ENCODE data around the gene CPA4.

The CPA4 gene

DNA sequence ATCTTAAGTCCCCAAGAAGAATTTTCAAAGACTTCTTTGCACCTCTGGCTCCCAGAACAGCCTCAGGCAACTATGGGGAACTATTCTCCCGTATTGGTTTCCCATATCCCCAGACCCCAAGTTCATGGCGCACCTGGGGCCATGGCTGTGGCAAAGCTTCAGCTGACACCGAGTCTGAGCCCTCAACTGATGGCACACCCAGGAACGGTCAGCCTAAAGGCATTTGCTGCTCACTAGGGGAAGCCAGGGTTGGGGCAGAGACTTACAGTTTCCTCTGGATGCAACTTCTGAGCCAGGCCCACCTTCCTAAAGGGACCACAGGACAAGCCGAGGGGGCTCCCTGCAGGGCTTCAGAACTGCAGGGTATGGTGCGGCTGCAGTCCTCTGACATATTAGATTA lies 73.6 kb downstream of the CPA4 start:
- Histone ChIP-seq H3K9ac (ENCODE audit: low read length) (no peak overlapping the region), H3K27ac (ENCODE audit: low read depth, low read length) (no peak overlapping the region), H3K27me3 (ENCODE audit: control insufficient read depth, insufficient read depth, low read length) (no peaks in the 10 kb centered on the region), H3K36me3 (ENCODE audit: control insufficient read depth, insufficient read depth, low read length) (no peaks in the 10 kb centered on the region), H3K4me3 (ENCODE audit: low read length) (no peak overlapping the region), H3K4me1 (ENCODE audit: control insufficient read depth, insufficient read depth, low read length) (peaks cover 13% of the 10 kb centered on the region)

DNA sequence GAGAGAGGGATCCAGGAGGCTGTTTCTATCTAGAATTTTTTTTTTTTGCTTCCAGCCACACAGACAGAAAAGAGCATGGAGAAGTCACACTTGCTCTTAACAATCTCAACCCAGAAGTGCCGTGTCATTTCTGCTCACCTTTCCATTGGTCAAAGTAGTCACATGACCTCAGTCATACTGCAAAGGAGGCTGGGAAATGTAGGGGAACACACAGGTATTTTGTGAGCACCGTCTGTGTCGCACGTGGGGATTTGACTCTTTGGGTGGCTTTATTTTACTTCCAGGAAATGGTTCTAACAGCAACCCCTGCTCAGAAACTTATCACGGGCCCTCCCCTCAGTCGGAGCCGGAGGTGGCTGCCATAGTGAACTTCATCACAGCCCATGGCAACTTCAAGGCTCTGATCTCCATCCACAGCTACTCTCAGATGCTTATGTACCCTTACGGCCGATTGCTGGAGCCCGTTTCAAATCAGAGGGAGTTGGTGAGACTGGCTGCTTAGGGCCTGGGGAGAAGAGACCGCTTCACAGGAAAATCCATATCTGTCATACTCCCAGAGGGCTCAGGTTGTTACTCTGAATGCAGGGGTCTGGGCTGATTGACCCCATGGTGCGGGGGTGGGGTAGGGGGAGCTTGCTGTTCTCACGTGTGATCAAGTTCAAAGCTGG lies 74.3 kb downstream of the CPA4 start:
- Histone ChIP-seq H3K27me3 (ENCODE audit: control insufficient read depth, insufficient read depth, low read length) (no peaks in the 10 kb centered on the region), H3K9ac (ENCODE audit: low read length) (no peak overlapping the region), H3K4me1 (ENCODE audit: control insufficient read depth, insufficient read depth, low read length) (peaks cover 16% of the 10 kb centered on the region), H3K36me3 (ENCODE audit: control insufficient read depth, insufficient read depth, low read length) (no peaks in the 10 kb centered on the region), H3K4me3 (ENCODE audit: low read length) (no peak overlapping the region), H3K27ac (ENCODE audit: low read depth, low read length) (no peak overlapping the region)

DNA sequence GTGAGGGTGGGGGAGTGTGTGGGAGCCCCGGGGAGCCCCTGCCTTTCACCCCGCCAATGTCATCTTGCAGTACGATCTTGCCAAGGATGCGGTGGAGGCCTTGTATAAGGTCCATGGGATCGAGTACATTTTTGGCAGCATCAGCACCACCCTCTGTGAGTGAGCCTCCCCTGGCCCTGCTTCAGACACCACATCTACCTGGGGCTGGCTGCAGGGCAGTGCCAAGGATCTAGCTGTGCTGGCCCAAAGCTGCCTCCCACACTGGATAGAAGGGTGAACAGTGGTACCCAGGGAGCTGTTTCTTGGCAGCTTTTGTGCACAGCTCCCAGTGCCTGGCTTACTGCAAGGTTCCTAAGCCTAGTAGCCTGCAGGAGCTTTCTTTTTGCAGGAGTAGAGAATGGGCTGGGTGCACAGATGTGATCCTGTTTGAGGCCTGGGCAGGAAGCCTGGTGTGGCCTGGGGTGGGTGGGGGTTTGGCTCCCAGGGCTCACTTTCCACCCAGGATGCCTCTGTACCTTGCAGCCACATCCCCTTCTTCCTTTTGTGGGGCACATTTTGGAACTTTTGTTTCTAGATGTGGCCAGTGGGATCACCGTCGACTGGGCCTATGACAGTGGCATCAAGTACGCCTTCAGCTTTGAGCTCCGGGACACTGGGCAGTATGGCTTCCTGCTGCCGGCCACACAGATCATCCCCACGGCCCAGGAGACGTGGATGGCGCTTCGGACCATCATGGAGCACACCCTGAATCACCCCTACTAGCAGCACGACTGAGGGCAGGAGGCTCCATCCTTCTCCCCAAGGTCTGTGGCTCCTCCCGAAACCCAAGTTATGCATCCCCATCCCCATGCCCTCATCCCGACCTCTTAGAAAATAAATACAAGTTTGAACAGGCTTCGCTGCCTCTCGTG lies 75.1 kb downstream of the CPA4 start:
- H3K4me3 ChIP-seq (ENCODE audit: low read length) = no peak overlapping the region
- H3K36me3 ChIP-seq (ENCODE audit: control insufficient read depth, insufficient read depth, low read length) = no peaks in the 10 kb centered on the region
- no peak overlapping the region for H3K27ac ChIP-seq (ENCODE audit: low read depth, low read length)
- H3K9ac ChIP-seq (ENCODE audit: low read length) = no peak overlapping the region
- H3K4me1 ChIP-seq (ENCODE audit: control insufficient read depth, insufficient read depth, low read length) = peaks cover 24% of the 10 kb centered on the region
- H3K27me3 ChIP-seq (ENCODE audit: control insufficient read depth, insufficient read depth, low read length) = no peaks in the 10 kb centered on the region

DNA sequence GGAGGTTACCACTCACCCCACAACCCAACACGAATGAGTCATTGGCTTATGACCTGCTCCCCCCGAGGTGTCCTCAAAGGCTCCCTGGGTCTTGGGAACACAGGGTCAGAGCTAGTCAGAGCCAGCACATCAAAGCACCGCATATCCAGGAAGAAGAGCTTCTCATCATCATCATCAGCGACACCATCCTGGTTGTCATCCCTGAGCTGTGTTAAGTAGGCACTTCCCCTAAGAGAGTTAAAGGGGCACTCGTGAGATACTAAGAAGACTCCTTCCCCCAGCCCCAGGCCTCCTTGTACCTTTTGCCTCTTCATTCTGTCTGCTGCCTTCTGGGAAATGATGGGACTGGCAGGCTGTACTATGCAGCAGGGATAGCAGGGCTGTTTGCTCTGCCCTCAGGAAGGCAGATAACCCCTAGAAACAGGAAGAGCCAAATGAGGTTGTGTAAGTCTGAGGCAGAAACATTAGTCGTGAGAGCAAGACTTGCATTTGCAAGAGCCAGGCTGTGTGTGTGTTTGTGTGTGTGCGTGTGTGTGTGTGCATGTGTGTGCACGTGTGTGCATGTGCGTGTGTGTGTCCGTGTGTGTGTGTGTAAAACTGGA lies 76.2 kb downstream of the CPA4 start:
- no peak overlapping the region for H3K4me3 ChIP-seq (ENCODE audit: low read length)
- H3K36me3 ChIP-seq (ENCODE audit: control insufficient read depth, insufficient read depth, low read length) = no peaks in the 10 kb centered on the region
- peaks cover 35% of the 10 kb centered on the region for H3K4me1 ChIP-seq (ENCODE audit: control insufficient read depth, insufficient read depth, low read length)
- no peaks in the 10 kb centered on the region for H3K27me3 ChIP-seq (ENCODE audit: control insufficient read depth, insufficient read depth, low read length)
- H3K9ac ChIP-seq (ENCODE audit: low read length) = no peak overlapping the region
- H3K27ac ChIP-seq (ENCODE audit: low read depth, low read length) = no peak overlapping the region

DNA sequence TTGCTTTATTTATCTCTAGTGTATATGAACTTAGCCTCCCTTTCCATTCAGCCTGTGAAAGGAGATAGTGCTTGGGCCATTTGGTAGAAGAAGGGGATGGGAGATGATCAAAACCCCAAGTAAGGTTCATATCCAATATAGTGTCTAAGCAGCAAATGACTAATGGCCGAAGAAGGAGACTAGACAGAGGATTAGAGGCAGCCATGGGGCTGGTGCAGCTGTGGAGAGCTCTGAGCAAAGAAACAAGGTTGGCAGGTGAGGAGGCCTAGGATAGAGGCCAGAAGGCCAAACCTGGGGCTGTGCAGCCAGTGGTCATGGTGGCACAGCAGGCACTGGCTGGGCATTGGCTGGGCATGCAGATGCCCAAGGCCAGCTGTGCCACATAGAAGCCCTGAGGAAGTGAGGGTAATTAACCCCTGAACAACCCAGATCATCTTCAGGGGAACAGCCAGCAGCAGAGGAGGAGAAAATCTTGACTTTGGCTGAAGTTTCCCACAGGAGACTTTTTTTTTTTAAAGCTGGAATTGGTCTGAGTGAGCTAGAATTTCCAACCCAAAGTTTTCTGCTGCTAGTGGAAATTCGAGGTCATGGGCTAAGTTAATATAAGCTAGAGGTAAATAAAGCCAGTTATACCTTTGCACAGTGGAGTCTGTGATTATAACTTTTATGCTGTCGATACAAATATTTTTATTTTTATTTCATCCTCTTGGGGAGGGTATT lies 77.0 kb downstream of the CPA4 start:
- Histone ChIP-seq H3K27ac (ENCODE audit: low read depth, low read length) (no peak overlapping the region), H3K27me3 (ENCODE audit: control insufficient read depth, insufficient read depth, low read length) (no peaks in the 10 kb centered on the region), H3K4me1 (ENCODE audit: control insufficient read depth, insufficient read depth, low read length) (peaks cover 37% of the 10 kb centered on the region), H3K4me3 (ENCODE audit: low read length) (no peak overlapping the region), H3K9ac (ENCODE audit: low read length) (no peak overlapping the region), H3K36me3 (ENCODE audit: control insufficient read depth, insufficient read depth, low read length) (no peaks in the 10 kb centered on the region)

DNA sequence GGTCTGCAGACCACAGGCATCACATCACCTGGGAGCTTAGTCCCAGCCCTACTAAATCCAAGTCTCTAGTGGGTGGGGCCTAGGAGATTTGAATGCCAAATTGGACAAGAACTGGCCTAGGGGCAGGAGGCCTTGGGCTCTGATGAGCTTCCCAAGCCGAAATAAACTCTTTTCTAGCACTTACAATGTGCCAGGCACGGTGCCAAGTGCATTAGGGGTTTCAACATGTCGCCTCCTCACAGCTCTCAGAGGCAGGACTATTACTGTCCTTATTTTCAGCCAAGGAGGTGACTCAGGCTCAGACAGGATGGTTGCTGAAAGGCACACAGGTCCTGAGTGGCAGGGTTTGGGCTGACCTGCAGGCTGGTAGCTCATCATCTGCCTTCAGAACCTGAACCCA lies 78.1 kb downstream of the CPA4 start:
- Histone ChIP-seq H3K9ac (ENCODE audit: low read length) (no peak overlapping the region), H3K27ac (ENCODE audit: low read depth, low read length) (peak overlapping the region; percentile 56), H3K4me3 (ENCODE audit: low read length) (no peak overlapping the region), H3K4me1 (ENCODE audit: control insufficient read depth, insufficient read depth, low read length) (peaks cover 35% of the 10 kb centered on the region), H3K36me3 (ENCODE audit: control insufficient read depth, insufficient read depth, low read length) (no peaks in the 10 kb centered on the region), H3K27me3 (ENCODE audit: control insufficient read depth, insufficient read depth, low read length) (no peaks in the 10 kb centered on the region)

DNA sequence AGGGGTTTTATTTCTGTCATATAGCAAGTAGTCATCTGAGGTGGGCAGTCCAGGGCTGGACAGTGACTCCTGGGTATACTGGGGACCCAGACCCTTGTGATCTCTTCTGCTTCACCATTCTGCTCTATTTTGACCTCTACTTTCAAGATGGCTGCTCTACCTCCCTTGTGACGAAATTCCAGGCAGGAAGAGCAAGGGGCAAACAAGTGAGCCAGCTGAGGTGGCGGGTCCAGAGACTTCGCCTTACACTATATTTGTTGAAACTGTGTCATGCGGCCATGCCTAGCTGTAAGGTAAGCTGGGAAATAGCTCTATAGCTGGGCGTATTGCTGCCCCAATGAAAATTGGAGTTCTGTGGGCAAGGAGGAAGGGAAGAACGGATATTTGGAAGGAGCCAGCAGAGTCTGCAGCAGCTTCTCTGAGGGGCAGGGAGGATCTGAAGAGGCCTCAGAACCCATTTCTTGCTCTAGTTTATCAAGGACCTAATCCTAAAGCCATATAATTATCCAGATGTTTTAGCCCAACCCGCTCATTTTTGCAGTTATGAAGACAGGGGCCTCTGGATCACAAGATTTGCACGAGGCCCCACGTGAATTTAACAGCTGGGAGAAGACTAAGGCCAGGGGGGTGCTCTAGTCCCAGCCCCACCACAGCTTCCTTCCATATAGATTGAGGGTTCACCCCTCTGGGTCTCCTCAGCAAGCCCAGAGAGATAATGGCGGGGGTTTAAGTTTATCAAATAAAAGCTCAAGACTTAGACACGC lies 79.6 kb downstream of the CPA4 start:
- Histone ChIP-seq H3K27ac (ENCODE audit: low read depth, low read length) (peak overlapping the region; percentile 97), H3K9ac (ENCODE audit: low read length) (no peak overlapping the region), H3K4me3 (ENCODE audit: low read length) (no peak overlapping the region), H3K4me1 (ENCODE audit: control insufficient read depth, insufficient read depth, low read length) (peaks cover 35% of the 10 kb centered on the region), H3K36me3 (ENCODE audit: control insufficient read depth, insufficient read depth, low read length) (no peaks in the 10 kb centered on the region), H3K27me3 (ENCODE audit: control insufficient read depth, insufficient read depth, low read length) (no peaks in the 10 kb centered on the region)

All from rectal smooth muscle tissue (tissue), 1 donor.